ENCODE data around the gene PRF1.

GRCh38 chr10:70568781-70569495 is 33.6 kb downstream of the PRF1 start:
- TF ChIP-seq CTCF (optimal IDR thresholded peaks at IDR 0.05 in 1 of 3, IDR thresholded peaks at IDR 0.05 in 1 of 3, conservative IDR thresholded peaks at IDR 0.05 in 1 of 3; ENCODE audit: extremely low read depth in 1 of 3, insufficient read depth in 2 of 3, low read length in 3 of 3) (no peak), EZH2 (IDR thresholded peaks at IDR 0.05; ENCODE audit: low read length) (no peak)

Data from keratinocyte (primary cell).